GM12878 (cell line): ENCODE measurements around the gene MYO15A. TPM values are rescaled to one million over a fixed set of nuclear protein-coding genes. Genes with fewer than 3 reads are reported as not detected.

Experiments
- ATAC-seq: fragments of 200-7000 bp; cut with Tn5 transposase; 3 replicates; pipeline ENCODE4 v1.9.1; 2020; ENCODE audit warnings: mild to moderate bottlenecking, moderate library complexity
- BruUV-seq: library from RNA; stranded (reverse); fragments of 400-500 nt; replicated peaks from 2 replicates; lab custom pipeline; 2021; lab: Mats Ljungman, UMichigan
- CTCF ChIA-PET: fragments of 300-600 bp; sonication (Branson Sonifier 250); formaldehyde crosslinking; extraction: SDS; loops from one replicate; lab custom pipeline; 2021; ENCODE audit warnings: inconsistent platforms; lab: Yijun Ruan, JAX
- POLR2A ChIA-PET: fragments of 350-600 bp; formaldehyde crosslinking; extraction: SDS; loops from one replicate; lab custom pipeline; 2021; ENCODE audit warnings: inconsistent platforms; lab: Charles Lee
- RAD21 ChIA-PET: fragments of 300-600 bp; sonication (Branson Sonifier 250); formaldehyde crosslinking; loops from one replicate; lab custom pipeline; 2023; ENCODE audit warnings: antibody characterized with exemption; ENCODE audit not compliant: unreplicated experiment; lab: Charles Lee
- SMC1A ChIA-PET: fragments of 300-600 bp; sonication (Branson Sonifier 250); formaldehyde crosslinking; loops from one replicate; lab custom pipeline; 2023; ENCODE audit not compliant: unreplicated experiment, uncharacterized antibody; lab: Charles Lee
- DNase-seq: peaks from one replicate; pipeline ENCODE4 v3.0.0-alpha.2; 2011; ENCODE audit warnings: low read depth, low spot score
- FAIRE-seq: peaks from 3 replicates; lab custom pipeline; 2011; peaks lifted over from hg19 to GRCh38; lab: Jason Lieb, UNC
- H2AFZ ChIP-seq: 2 replicates; pipeline ENCODE4 v1.6.0; 2011; ENCODE audit warnings: low read depth, low read length, control low read depth; ENCODE audit not compliant: control insufficient read depth
- H3K27ac ChIP-seq: 2 replicates; pipeline ENCODE4 v1.5.1; 2011; ENCODE audit warnings: control low read depth; ENCODE audit not compliant: control insufficient read depth, insufficient read depth
- H3K27me3 ChIP-seq, 2 experiments: replicated peaks in 1 of 2; 2 replicates each; pipeline versions ENCODE4 v1.6.0 to v1.6.1; 2011; ENCODE audit warnings: low read length in 1 of 2; ENCODE audit not compliant: control insufficient read depth in 2 of 2, insufficient read depth in 2 of 2
- H3K36me3 ChIP-seq, 2 experiments: 2 replicates each; pipeline ENCODE4 v1.5.1; 2011; ENCODE audit warnings: low read length in 1 of 2; ENCODE audit not compliant: control insufficient read depth in 2 of 2, insufficient read depth in 2 of 2
- H3K4me1 ChIP-seq: 2 replicates; pipeline ENCODE4 v1.6.1; 2011; ENCODE audit warnings: mild to moderate bottlenecking, low read length, moderate library complexity, mixed read lengths; ENCODE audit not compliant: control insufficient read depth, insufficient read depth
- H3K4me2 ChIP-seq: 2 replicates; pipeline ENCODE4 v1.6.0; 2011; ENCODE audit warnings: control low read depth; ENCODE audit not compliant: control insufficient read depth, insufficient read depth
- H3K4me3 ChIP-seq: fragments of 200-600 bp; sonication (generic); 2 replicates; pipeline ENCODE4 v1.5.1; 2016
- H3K79me2 ChIP-seq: 2 replicates; pipeline ENCODE4 v1.6.0; 2011; ENCODE audit warnings: low read length; ENCODE audit not compliant: control insufficient read depth, insufficient read depth
- H3K9ac ChIP-seq: 2 replicates; pipeline ENCODE4 v1.8.0; 2011; ENCODE audit warnings: low read length, control low read depth, mixed read lengths; ENCODE audit not compliant: control insufficient read depth, insufficient read depth
- H3K9me3 ChIP-seq: replicated peaks from 3 replicates; pipeline ENCODE4 v1.5.1; 2011; ENCODE audit warnings: mild to moderate bottlenecking, low read length; ENCODE audit not compliant: control insufficient read depth, insufficient read depth
- H4K20me1 ChIP-seq: 2 replicates; pipeline ENCODE4 v1.6.0; 2011; ENCODE audit not compliant: control insufficient read depth, insufficient read depth
- E2F4 ChIP-seq: IDR thresholded peaks from 2 replicates; pipeline ENCODE4 v1.6.1; 2012; ENCODE audit warnings: low read depth, low read length, improper control_type of control experiment
- E4F1 ChIP-seq: fragments of 450-650 bp; IDR thresholded peaks from 2 replicates; pipeline ENCODE4 v1.6.1; 2018; ENCODE audit warnings: borderline replicate concordance, mild to moderate bottlenecking; ENCODE audit not compliant: partially characterized antibody
- MYB ChIP-seq: fragments of 150-350 bp; IDR thresholded peaks from 2 replicates; pipeline ENCODE4 v1.6.1; 2014; ENCODE audit warnings: mild to moderate bottlenecking, low read depth, low read length, borderline replicate concordance
- PKNOX1 ChIP-seq: fragments of 450-650 bp; IDR thresholded peaks from 2 replicates; pipeline ENCODE4 v1.6.1; 2016; ENCODE audit warnings: mild to moderate bottlenecking
- RAD21 ChIP-seq: IDR thresholded peaks from 2 replicates; pipeline ENCODE4 v1.6.1; 2011; ENCODE audit warnings: mild to moderate bottlenecking, low read depth, low read length, moderate library complexity; ENCODE audit not compliant: insufficient read depth
- SMC3 ChIP-seq: IDR thresholded peaks from 2 replicates; pipeline ENCODE4 v1.6.1; 2011; ENCODE audit warnings: low read length, improper control_type of control experiment, borderline replicate concordance
- STAT3 ChIP-seq: IDR thresholded peaks from 2 replicates; pipeline ENCODE4 v1.6.1; 2011; ENCODE audit warnings: low read depth, low read length, improper control_type of control experiment
- ZNF274 ChIP-seq: IDR thresholded peaks from one replicate; pipeline ENCODE4 v1.8.0; 2011; ENCODE audit not compliant: insufficient read length, insufficient read depth
- ZNF384 ChIP-seq: IDR thresholded peaks from 2 replicates; pipeline ENCODE4 v1.6.1; 2012; ENCODE audit warnings: low read depth, mild to moderate bottlenecking, low read length, improper control_type of control experiment, borderline replicate concordance
- WGBS: methylation state at CpG from one replicate; pipeline ENCODE4 v1.1.6; 2016; ENCODE audit warnings: low lambda C conversion rate; ENCODE audit not compliant: insufficient replicate concordance, insufficient coverage; ENCODE audit errors: missing lambda C conversion rate; 5-methylcytosine and 5-hydroxymethylcytosine counted together
- in situ Hi-C: fragments of 300-500 bp; cut with MboI; formaldehyde crosslinking; loops from 9 replicates; pipeline ENCODE4 v1.14.3; 2018; ENCODE audit warnings: mixed read lengths
- intact Hi-C: fragments of 100-400 bp; cut with micrococcal nuclease; formaldehyde crosslinking; loops from one replicate; pipeline ENCODE4 v1.14.2; 2022; ENCODE audit not compliant: unreplicated experiment
- polyA plus RNA-seq, 11 experiments: library from polyadenylated mRNA; depleted of rRNA in 4 of 11; unstranded in 6 of 11; stranded (reverse) in 5 of 11; fragments of >200 nt; fragmentation: Nextera tagmentation in 4 of 11; fragmentation: Illumina TruSeq in 1 of 11; extraction: Ambion mirVana in 4 of 11; extraction: Trizol in 1 of 11; gene quantifications; 1 replicate in 1 of 11; 2 replicates in 10 of 11; pipeline versions ENCODE4 v1.2.1 to v1.2.3, GENCODE V29; 2011 to 2016; ENCODE audit warnings: inconsistent platforms in 2 of 11, missing spikeins in 2 of 11, low read depth in 1 of 11
- total RNA-seq, 4 experiments: library from RNA; depleted of rRNA in 3 of 4; stranded (reverse); fragments of >200 nt in 3 of 4; fragmentation: Illumina TruSeq in 1 of 4; extraction: Trizol in 1 of 4; gene quantifications; 2 replicates each; pipeline versions ENCODE4 v1.2.1 to v1.2.3, GENCODE V29; 2013 to 2021

The MYO15A gene
- total and polyA plus RNA-seq, 10 of the 15 experiments (the other 5 are each of a cell fraction or from before 2014, with no cell fraction given): 0.03 to 0.77 (median 0.21) TPM; not detected in 4

GRCh38 chr17:18117982-18118975 is 9.7 kb downstream of the MYO15A start (continued):
- TF ChIP-seq E4F1: no peak

- ChIA-PET SMC1A (no interaction called here), CTCF (no interaction called here), POLR2A (no interaction called here), RAD21 (no interaction called here)
- Histone ChIP-seq H3K9ac (no peak overlapping the region), H3K4me1 (no peaks in the 10 kb centered on the region), H3K27ac (no peak overlapping the region), H3K4me3 (no peak overlapping the region), H3K79me2 (no peaks in the 10 kb centered on the region), H4K20me1 (no peaks in the 10 kb centered on the region), H3K4me2 (no peak overlapping the region), H3K9me3 (peaks cover 1% of the 10 kb centered on the region; the same call in 1 of the 3 replicates), H3K27me3 (no peaks in the 10 kb centered on the region; a peak in 1 of 4 replicates), H3K36me3 (no peaks in the 10 kb centered on the region), H2AFZ (no peak overlapping the region)
- TF ChIP-seq SMC3 (no peak), STAT3 (no peak), ZNF384 (no peak), MYB (no peak), RAD21 (no peak), ZNF274 (no peak), E2F4 (no peak), PKNOX1 (no peak)
- 84% methylated on average over 37 of the region's 57 CpGs for WGBS
- intact Hi-C loops: no loop called here
- no TSS peak for BruUV-seq
- in situ Hi-C loops: no loop called here
- DNase-seq: no peak
- no peak for FAIRE-seq
- ATAC-seq: no peak
Observed at GRCh38 chr17:18119166-18119745, 10.7 kb downstream of the MYO15A start.
